ENCODE data around the gene NIPA2. TPM values are rescaled to one million over a fixed set of nuclear protein-coding genes. Genes with fewer than 3 reads are reported as not detected.

NIPA2 gene
- total and polyA plus RNA-seq, 2 of the 13 experiments (the other 11 are each of a cell fraction or from before 2014, with no cell fraction given), result 29.0 to 56.2 TPM

DNA sequence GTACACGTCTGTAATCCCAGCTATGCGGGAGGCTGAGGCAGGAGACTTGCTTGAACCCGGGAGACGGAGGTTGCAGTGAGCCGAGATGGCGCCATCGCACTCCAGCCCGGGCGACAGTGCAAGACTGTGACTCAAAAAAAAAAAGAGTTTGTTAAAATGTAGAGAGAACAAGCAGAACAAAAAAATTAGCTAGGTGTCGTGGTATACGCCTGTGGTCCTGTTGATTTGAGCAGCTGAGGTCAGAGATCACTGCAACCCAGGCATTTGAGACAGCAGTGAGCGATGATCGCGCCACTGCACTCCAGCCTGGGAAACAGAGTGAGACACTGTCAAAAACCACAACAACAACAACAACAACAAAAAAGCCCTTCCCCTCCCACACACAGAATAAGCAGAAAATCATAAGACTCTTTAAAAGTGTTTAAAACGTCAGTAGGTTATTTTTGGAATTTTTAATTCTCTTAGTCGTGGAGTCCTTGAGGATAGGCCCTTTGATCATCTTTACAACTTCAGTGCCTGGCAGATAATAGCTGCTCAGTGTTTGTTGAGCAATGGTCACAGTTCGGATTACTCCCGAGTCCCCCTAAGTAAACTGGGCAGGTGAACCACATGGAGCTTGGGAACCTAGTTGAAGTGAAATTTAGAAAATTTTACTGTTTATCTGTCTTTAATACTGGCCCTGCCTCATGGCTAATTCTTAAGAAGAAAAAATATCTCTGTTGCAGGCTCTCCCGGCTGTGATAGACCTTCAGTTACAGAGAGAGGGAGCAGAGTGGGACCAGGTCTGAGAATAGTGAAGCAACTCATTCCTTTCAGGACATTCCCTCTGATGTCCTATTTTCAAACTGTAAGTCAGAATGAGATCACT, 6.2 kb downstream of the NIPA2 start (continued):
- TF ChIP-seq THAP11 (CRISPR knock-in tag; IDR thresholded peaks at IDR 0.05) (no peak), PHF20 (CRISPR knock-in tag; IDR thresholded peaks at IDR 0.05) (no peak), ZNF264 (CRISPR knock-in tag; IDR thresholded peaks at IDR 0.05) (no peak), SIN3B (IDR thresholded peaks at IDR 0.05; ENCODE audit: low read length) (no peak), ZNF124 (CRISPR knock-in tag; IDR thresholded peaks at IDR 0.05) (no peak), SYNCRIP (IDR thresholded peaks at IDR 0.05; ENCODE audit: insufficient read depth, low read depth, low read length) (no peak), ZNF607 (CRISPR knock-in tag; IDR thresholded peaks at IDR 0.05; ENCODE audit: borderline replicate concordance) (no peak), ZNF431 (CRISPR knock-in tag; IDR thresholded peaks at IDR 0.05; ENCODE audit: borderline replicate concordance, low read depth) (no peak), TAF15 (IDR thresholded peaks at IDR 0.05; ENCODE audit: low read depth, low read length, poor library complexity, severe bottlenecking) (no peak), ZNF33A (CRISPR knock-in tag; IDR thresholded peaks at IDR 0.05; ENCODE audit: borderline replicate concordance) (no peak), RFX3 (CRISPR knock-in tag; IDR thresholded peaks at IDR 0.05) (no peak), SRSF9 (IDR thresholded peaks at IDR 0.05; ENCODE audit: borderline replicate concordance, insufficient read depth, low read depth, low read length, poor library complexity, severe bottlenecking) (no peak), RARA (CRISPR knock-in tag; IDR thresholded peaks at IDR 0.05) (no peak), ZMYM3 (CRISPR knock-in tag; IDR thresholded peaks at IDR 0.05) (peak; percentile 64; the same call in 1 of the 2 replicates), PRPF4 (IDR thresholded peaks at IDR 0.05; ENCODE audit: low read depth, low read length, poor library complexity, severe bottlenecking) (no peak), TCF7 (IDR thresholded peaks at IDR 0.05; ENCODE audit: low read depth) (peak; percentile 56; the same call in 1 of the 2 replicates), ZNF205 (CRISPR knock-in tag; IDR thresholded peaks at IDR 0.05) (peak; percentile 99), NCOA2 (CRISPR knock-in tag; IDR thresholded peaks at IDR 0.05) (peak; percentile 21; the same call in 1 of the 2 replicates), ZNF737 (CRISPR knock-in tag; IDR thresholded peaks at IDR 0.05; ENCODE audit: borderline replicate concordance) (no peak), ZNF792 (CRISPR knock-in tag; IDR thresholded peaks at IDR 0.05) (no peak; the same call in 1 of the 2 replicates)
- TF ChIP-seq, protein P1, sequence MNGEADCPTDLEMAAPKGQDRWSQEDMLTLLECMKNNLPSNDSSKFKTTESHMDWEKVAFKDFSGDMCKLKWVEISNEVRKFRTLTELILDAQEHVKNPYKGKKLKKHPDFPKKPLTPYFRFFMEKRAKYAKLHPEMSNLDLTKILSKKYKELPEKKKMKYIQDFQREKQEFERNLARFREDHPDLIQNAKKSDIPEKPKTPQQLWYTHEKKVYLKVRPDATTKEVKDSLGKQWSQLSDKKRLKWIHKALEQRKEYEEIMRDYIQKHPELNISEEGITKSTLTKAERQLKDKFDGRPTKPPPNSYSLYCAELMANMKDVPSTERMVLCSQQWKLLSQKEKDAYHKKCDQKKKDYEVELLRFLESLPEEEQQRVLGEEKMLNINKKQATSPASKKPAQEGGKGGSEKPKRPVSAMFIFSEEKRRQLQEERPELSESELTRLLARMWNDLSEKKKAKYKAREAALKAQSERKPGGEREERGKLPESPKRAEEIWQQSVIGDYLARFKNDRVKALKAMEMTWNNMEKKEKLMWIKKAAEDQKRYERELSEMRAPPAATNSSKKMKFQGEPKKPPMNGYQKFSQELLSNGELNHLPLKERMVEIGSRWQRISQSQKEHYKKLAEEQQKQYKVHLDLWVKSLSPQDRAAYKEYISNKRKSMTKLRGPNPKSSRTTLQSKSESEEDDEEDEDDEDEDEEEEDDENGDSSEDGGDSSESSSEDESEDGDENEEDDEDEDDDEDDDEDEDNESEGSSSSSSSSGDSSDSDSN (CRISPR knock-in tag; IDR thresholded peaks at IDR 0.05), result no peak
- TF ChIP-seq, protein P2, sequence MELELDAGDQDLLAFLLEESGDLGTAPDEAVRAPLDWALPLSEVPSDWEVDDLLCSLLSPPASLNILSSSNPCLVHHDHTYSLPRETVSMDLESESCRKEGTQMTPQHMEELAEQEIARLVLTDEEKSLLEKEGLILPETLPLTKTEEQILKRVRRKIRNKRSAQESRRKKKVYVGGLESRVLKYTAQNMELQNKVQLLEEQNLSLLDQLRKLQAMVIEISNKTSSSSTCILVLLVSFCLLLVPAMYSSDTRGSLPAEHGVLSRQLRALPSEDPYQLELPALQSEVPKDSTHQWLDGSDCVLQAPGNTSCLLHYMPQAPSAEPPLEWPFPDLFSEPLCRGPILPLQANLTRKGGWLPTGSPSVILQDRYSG (CRISPR knock-in tag; IDR thresholded peaks at IDR 0.05), result no peak
- TF ChIP-seq, protein P3, sequence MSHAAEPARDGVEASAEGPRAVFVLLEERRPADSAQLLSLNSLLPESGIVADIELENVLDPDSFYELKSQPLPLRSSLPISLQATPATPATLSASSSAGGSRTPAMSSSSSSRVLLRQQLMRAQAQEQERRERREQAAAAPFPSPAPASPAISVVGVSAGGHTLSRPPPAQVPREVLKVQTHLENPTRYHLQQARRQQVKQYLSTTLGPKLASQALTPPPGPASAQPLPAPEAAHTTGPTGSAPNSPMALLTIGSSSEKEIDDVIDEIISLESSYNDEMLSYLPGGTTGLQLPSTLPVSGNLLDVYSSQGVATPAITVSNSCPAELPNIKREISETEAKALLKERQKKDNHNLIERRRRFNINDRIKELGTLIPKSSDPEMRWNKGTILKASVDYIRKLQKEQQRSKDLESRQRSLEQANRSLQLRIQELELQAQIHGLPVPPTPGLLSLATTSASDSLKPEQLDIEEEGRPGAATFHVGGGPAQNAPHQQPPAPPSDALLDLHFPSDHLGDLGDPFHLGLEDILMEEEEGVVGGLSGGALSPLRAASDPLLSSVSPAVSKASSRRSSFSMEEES (CRISPR knock-in tag; IDR thresholded peaks at IDR 0.05), result peak; percentile 36; the same call in 1 of the 2 replicates
- TF ChIP-seq, protein P4, sequence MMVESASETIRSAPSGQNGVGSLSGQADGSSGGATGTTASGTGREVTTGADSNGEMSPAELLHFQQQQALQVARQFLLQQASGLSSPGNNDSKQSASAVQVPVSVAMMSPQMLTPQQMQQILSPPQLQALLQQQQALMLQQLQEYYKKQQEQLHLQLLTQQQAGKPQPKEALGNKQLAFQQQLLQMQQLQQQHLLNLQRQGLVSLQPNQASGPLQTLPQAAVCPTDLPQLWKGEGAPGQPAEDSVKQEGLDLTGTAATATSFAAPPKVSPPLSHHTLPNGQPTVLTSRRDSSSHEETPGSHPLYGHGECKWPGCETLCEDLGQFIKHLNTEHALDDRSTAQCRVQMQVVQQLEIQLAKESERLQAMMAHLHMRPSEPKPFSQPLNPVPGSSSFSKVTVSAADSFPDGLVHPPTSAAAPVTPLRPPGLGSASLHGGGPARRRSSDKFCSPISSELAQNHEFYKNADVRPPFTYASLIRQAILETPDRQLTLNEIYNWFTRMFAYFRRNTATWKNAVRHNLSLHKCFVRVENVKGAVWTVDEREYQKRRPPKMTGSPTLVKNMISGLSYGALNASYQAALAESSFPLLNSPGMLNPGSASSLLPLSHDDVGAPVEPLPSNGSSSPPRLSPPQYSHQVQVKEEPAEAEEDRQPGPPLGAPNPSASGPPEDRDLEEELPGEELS (CRISPR knock-in tag; IDR thresholded peaks at IDR 0.05), result peak; percentile 29; the same call in 1 of the 2 replicates
